ENCODE measurements around the gene LEPROT.

GRCh38 chr1:65418522-65419185, 1.8 kb upstream of the LEPROT start:
- TF ChIP-seq, protein P1, sequence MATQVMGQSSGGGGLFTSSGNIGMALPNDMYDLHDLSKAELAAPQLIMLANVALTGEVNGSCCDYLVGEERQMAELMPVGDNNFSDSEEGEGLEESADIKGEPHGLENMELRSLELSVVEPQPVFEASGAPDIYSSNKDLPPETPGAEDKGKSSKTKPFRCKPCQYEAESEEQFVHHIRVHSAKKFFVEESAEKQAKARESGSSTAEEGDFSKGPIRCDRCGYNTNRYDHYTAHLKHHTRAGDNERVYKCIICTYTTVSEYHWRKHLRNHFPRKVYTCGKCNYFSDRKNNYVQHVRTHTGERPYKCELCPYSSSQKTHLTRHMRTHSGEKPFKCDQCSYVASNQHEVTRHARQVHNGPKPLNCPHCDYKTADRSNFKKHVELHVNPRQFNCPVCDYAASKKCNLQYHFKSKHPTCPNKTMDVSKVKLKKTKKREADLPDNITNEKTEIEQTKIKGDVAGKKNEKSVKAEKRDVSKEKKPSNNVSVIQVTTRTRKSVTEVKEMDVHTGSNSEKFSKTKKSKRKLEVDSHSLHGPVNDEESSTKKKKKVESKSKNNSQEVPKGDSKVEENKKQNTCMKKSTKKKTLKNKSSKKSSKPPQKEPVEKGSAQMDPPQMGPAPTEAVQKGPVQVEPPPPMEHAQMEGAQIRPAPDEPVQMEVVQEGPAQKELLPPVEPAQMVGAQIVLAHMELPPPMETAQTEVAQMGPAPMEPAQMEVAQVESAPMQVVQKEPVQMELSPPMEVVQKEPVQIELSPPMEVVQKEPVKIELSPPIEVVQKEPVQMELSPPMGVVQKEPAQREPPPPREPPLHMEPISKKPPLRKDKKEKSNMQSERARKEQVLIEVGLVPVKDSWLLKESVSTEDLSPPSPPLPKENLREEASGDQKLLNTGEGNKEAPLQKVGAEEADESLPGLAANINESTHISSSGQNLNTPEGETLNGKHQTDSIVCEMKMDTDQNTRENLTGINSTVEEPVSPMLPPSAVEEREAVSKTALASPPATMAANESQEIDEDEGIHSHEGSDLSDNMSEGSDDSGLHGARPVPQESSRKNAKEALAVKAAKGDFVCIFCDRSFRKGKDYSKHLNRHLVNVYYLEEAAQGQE (IDR thresholded peaks at IDR 0.05; ENCODE audit: unreplicated experiment): no peak
- TF ChIP-seq, protein P2, sequence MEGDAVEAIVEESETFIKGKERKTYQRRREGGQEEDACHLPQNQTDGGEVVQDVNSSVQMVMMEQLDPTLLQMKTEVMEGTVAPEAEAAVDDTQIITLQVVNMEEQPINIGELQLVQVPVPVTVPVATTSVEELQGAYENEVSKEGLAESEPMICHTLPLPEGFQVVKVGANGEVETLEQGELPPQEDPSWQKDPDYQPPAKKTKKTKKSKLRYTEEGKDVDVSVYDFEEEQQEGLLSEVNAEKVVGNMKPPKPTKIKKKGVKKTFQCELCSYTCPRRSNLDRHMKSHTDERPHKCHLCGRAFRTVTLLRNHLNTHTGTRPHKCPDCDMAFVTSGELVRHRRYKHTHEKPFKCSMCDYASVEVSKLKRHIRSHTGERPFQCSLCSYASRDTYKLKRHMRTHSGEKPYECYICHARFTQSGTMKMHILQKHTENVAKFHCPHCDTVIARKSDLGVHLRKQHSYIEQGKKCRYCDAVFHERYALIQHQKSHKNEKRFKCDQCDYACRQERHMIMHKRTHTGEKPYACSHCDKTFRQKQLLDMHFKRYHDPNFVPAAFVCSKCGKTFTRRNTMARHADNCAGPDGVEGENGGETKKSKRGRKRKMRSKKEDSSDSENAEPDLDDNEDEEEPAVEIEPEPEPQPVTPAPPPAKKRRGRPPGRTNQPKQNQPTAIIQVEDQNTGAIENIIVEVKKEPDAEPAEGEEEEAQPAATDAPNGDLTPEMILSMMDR (conservative IDR thresholded peaks at IDR 0.05; ENCODE audit: low read depth in 2 of 2): no peak
- TF ChIP-seq POLR2AphosphoS5 (IDR thresholded peaks at IDR 0.05; ENCODE audit: low read depth) (no peak), EZH2 (IDR thresholded peaks at IDR 0.05; ENCODE audit: low read depth, unreplicated experiment) (no peak), CREB1 (CRISPR knock-in tag; IDR thresholded peaks at IDR 0.05; ENCODE audit: low read depth) (no peak), ZNF114 (CRISPR knock-in tag; IDR thresholded peaks at IDR 0.05) (no peak), ZNF331 (CRISPR knock-in tag; IDR thresholded peaks at IDR 0.05; ENCODE audit: low read depth) (no peak), EZH2phosphoT487 (IDR thresholded peaks at IDR 0.05; ENCODE audit: unreplicated experiment) (no peak), NANOG (IDR thresholded peaks at IDR 0.05; ENCODE audit: borderline replicate concordance) (no peak)
- TF ChIP-seq, protein P3, sequence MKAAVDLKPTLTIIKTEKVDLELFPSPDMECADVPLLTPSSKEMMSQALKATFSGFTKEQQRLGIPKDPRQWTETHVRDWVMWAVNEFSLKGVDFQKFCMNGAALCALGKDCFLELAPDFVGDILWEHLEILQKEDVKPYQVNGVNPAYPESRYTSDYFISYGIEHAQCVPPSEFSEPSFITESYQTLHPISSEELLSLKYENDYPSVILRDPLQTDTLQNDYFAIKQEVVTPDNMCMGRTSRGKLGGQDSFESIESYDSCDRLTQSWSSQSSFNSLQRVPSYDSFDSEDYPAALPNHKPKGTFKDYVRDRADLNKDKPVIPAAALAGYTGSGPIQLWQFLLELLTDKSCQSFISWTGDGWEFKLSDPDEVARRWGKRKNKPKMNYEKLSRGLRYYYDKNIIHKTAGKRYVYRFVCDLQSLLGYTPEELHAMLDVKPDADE (IDR thresholded peaks at IDR 0.05): no peak
